DOHH2 (cell line): Measurements from ENCODE around the gene ZFAND3.

ENCODE experiments used
- CTCF ChIP-seq: fragments of 200-600 bp; sonication (generic); IDR thresholded peaks from one replicate; pipeline ENCODE4 v1.5.1; 2014; ENCODE audit warnings: antibody characterized with exemption, mild to moderate bottlenecking, low read depth, low read length; ENCODE audit not compliant: poor library complexity, severe bottlenecking
- EZH2phosphoT487 ChIP-seq: fragments of 200-600 bp; sonication (generic); IDR thresholded peaks from 2 replicates; pipeline ENCODE4 v1.6.1; 2017; ENCODE audit warnings: borderline replicate concordance, mild to moderate bottlenecking, antibody characterized with exemption, low read length, moderate library complexity, mixed read lengths

DNA sequence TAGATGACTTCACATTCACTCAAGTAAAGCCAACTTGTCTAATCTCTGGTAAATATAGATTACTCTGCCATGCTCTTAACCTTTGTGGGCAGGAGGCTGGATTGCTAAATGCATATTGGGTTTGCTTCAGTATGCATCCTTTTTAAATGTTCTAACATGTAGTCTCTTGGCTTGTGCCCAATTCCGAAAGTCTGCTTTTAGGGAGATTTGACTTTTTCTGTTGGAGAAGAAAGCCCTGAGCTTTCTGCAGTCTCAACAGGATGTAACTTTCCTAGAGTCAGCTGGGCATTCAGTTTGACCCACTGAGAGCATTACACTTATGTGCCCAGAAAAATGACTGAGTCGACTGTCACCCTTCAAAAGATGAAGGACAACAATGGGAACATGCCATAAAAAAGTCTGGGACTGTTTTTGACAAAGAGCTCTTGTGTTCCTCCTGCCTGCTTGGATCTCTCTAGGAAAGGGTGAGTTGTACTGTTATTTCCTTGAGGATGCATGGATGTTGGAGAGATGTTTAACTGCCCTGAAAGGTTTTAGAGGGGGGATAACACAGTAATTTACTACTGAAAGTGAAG, 299.4 kb downstream of the ZFAND3 start:
- no peak for TF ChIP-seq CTCF
- TF ChIP-seq EZH2phosphoT487: no peak
